Measurements from ENCODE around the gene EGFL7.

Gene EGFL7

DNA sequence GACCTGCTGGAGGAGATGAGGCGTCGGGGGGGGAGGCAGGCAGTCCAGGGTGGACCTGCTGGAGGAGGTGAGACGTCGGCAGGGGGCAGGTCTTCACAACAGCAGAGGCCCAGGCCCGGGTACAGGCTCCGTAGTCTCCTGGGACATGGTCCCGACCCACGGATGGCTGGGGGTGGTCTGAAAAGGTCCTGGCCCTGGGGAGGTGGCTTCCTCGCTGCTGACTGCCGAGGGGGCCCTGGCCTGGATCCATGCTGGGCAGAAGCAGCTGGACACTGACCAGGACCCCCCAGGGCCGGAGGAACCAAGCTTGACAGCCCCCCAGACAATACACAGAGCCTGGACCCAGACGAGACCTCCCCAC is 8.5 kb downstream of the EGFL7 start:
- no peak for DNase-seq (ENCODE audit: low read depth)
- TF ChIP-seq, protein P1, sequence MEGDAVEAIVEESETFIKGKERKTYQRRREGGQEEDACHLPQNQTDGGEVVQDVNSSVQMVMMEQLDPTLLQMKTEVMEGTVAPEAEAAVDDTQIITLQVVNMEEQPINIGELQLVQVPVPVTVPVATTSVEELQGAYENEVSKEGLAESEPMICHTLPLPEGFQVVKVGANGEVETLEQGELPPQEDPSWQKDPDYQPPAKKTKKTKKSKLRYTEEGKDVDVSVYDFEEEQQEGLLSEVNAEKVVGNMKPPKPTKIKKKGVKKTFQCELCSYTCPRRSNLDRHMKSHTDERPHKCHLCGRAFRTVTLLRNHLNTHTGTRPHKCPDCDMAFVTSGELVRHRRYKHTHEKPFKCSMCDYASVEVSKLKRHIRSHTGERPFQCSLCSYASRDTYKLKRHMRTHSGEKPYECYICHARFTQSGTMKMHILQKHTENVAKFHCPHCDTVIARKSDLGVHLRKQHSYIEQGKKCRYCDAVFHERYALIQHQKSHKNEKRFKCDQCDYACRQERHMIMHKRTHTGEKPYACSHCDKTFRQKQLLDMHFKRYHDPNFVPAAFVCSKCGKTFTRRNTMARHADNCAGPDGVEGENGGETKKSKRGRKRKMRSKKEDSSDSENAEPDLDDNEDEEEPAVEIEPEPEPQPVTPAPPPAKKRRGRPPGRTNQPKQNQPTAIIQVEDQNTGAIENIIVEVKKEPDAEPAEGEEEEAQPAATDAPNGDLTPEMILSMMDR (IDR thresholded peaks at IDR 0.05; ENCODE audit: control insufficient read depth, insufficient read depth, low read depth, low read length, missing control alignments), result no peak
- no peak overlapping the region for H3K4me3 ChIP-seq (ENCODE audit: control insufficient read depth, low read depth, low read length)

GRCh38 chr9:136671646-136672430 is 9.1 kb downstream of the EGFL7 start:
- H3K4me3 ChIP-seq (ENCODE audit: control insufficient read depth, low read depth, low read length), result no peak overlapping the region
- TF ChIP-seq, protein P1 (IDR thresholded peaks at IDR 0.05; ENCODE audit: control insufficient read depth, insufficient read depth, low read depth, low read length, missing control alignments), result peak; percentile 89
- DNase-seq (ENCODE audit: low read depth), result no peak

- TF ChIP-seq, protein P1 (IDR thresholded peaks at IDR 0.05; ENCODE audit: control insufficient read depth, insufficient read depth, low read depth, low read length, missing control alignments), result no peak
- DNase-seq (ENCODE audit: low read depth), result no peak
- no peak overlapping the region for H3K4me3 ChIP-seq (ENCODE audit: control insufficient read depth, low read depth, low read length)
These were observed 9.8 kb downstream of the EGFL7 start for GRCh38 chr9:136672431-136673087.

- TF ChIP-seq, protein P1 (IDR thresholded peaks at IDR 0.05; ENCODE audit: control insufficient read depth, insufficient read depth, low read depth, low read length, missing control alignments), result no peak
- DNase-seq (ENCODE audit: low read depth), result no peak
- no peak overlapping the region for H3K4me3 ChIP-seq (ENCODE audit: control insufficient read depth, low read depth, low read length)
These were observed 10.6 kb downstream of the EGFL7 start for GRCh38 chr9:136673088-136673974.

- DNase-seq (ENCODE audit: low read depth), result no peak
- TF ChIP-seq, protein P1 (IDR thresholded peaks at IDR 0.05; ENCODE audit: control insufficient read depth, insufficient read depth, low read depth, low read length, missing control alignments), result no peak
- no peak overlapping the region for H3K4me3 ChIP-seq (ENCODE audit: control insufficient read depth, low read depth, low read length)
These were observed 11.5 kb downstream of the EGFL7 start for GRCh38 chr9:136673975-136674785.

All from AG09309 (cell line).